Measurements from ENCODE around the gene OXLD1.

- TF ChIP-seq ZFX (IDR thresholded peaks at IDR 0.05; ENCODE audit: borderline replicate concordance) (no peak), CTCF (IDR thresholded peaks at IDR 0.05) (no peak)
These were observed 30.4 kb downstream of the OXLD1 start for GRCh38 chr17:81635973-81636504.

Measured in 22Rv1 (cell line).